ACC112 (cell line): ENCODE data around the gene DDX51.
A peak's percentile ranks its signal among the peaks of the same experiment; 100 is the strongest.
"Not testable (repeated sequence)": the region's sequence is repeated elsewhere in the genome, so short reads cannot be mapped to it uniquely, and the experiment has no call there.

ENCODE experiments used
- H2AFZ ChIP-seq: fragments of 200-600 bp; sonication (generic); one replicate; pipeline ENCODE4 v1.6.0; 2017; ENCODE audit warnings: antibody characterized with exemption, low read length; ENCODE audit not compliant: unreplicated experiment
- H3K27ac ChIP-seq: fragments of 200-600 bp; sonication (generic); 2 replicates; pipeline ENCODE4 v1.5.1; 2014; ENCODE audit warnings: low read depth, mild to moderate bottlenecking, antibody characterized with exemption, low read length, moderate library complexity
- H3K27me3 ChIP-seq: fragments of 200-600 bp; sonication (generic); 2 replicates; pipeline ENCODE4 v1.6.1; 2014; ENCODE audit warnings: mild to moderate bottlenecking, antibody characterized with exemption, low read length, moderate library complexity, mixed read lengths; ENCODE audit not compliant: insufficient read depth
- H3K36me3 ChIP-seq: fragments of 200-600 bp; sonication (generic); 2 replicates; pipeline ENCODE4 v1.6.1; 2016; ENCODE audit warnings: mild to moderate bottlenecking, antibody characterized with exemption, low read length, moderate library complexity, mixed read lengths; ENCODE audit not compliant: insufficient read depth
- H3K4me1 ChIP-seq: fragments of 200-600 bp; sonication (generic); one replicate; pipeline ENCODE4 v1.6.1; 2016; ENCODE audit warnings: low read length, mixed read lengths; ENCODE audit not compliant: insufficient read depth, unreplicated experiment, control insufficient read depth
- H3K4me3 ChIP-seq: fragments of 200-600 bp; sonication (generic); 2 replicates; pipeline ENCODE4 v1.5.1; 2014; ENCODE audit warnings: mild to moderate bottlenecking, low read depth, low read length
- H3K79me2 ChIP-seq: fragments of 200-600 bp; sonication (generic); one replicate; pipeline ENCODE4 v1.6.0; 2016; ENCODE audit warnings: low read length; ENCODE audit not compliant: control insufficient read depth, unreplicated experiment, insufficient read depth

The DDX51 gene

DNA sequence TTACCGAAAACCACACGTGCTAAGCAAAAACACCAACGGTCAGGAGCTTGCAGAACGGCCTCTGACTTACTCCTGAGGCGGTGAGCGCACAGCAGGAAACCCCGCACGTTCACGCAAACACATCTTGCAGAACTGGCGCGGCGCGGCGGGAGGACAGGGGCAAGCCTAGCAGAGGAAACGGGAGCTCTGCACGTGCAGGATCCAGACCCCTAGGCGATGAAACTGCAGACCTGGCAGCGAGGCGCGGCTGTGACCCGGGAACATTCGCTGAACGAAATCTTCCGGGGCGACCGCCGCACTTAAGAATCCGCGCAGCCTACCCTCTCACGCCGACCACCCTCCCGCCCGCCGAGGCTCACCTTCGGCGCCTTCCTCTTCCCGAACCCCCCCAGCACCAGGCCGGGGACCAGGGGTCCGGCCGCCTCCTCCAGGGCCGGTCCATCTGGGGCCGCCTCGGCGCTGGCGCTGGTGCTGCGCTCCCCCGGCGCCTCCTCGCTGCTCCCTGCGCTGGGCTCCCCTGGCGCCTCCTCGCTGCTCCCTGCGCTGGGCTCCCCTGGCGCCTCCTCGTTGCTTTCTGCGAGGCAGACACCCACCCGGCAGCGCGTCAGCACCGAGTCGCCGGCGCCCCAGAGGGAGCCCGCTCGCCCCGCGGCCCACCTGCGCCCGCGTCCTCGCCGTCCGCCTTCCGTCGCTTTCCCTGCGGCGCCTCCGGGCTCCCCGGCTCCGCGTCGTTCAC, 615 bp downstream of the DDX51 start:
- H3K27ac ChIP-seq, result no peak overlapping the region; the same call in 1 of the 2 replicates

DNA sequence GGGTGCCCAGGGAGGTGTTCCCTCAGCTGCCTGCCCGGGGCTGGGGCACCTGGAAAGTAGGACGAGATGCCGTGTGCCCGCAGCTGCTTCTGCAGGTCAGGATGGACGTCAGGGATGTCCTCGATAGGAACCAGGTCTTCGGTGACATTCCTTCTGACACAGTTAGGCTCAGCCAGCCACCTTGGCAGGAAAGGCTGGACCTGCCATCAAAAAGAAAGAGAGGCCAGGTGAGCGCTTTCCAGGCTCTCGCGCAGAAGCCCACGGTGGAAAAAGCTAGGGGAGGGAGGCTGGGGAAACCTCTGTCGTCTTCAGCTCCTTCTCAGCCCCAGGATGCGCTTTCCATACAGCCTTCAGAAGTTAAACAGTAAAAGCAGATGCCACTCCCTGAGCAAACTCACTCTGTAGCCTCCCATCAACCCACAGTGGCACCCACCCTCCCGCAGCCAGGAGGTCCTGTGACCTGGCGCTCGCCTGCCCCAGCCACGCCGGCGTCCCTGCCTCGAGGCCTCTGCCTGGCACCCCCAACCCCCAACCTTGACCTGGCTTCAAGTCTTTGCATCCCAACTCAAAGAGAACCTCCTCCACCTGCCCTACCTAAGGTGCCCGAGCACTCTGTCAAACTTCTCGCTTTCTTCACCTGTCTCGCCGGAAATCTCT, 1.3 kb downstream of the DDX51 start:
- Histone ChIP-seq H3K4me3 (peak overlapping the region; percentile 78), H3K36me3 (peaks cover 3% of the 10 kb centered on the region; the same call in 1 of the 2 replicates), H3K27ac (no peak overlapping the region), H2AFZ (no peak overlapping the region), H3K27me3 (no peaks in the 10 kb centered on the region), H3K4me1 (peaks cover 14% of the 10 kb centered on the region), H3K79me2 (peaks cover 31% of the 10 kb centered on the region)

More for the DNA sequence above, 615 bp downstream of the DDX51 start:
- Histone ChIP-seq H3K36me3 (peaks cover 3% of the 10 kb centered on the region; the same call in 1 of the 2 replicates), H3K4me3 (peak overlapping the region; percentile 78), H3K4me1 (peaks cover 14% of the 10 kb centered on the region), H3K79me2 (peaks cover 31% of the 10 kb centered on the region), H2AFZ (peak overlapping the region; percentile 17), H3K27me3 (no peaks in the 10 kb centered on the region)

DNA sequence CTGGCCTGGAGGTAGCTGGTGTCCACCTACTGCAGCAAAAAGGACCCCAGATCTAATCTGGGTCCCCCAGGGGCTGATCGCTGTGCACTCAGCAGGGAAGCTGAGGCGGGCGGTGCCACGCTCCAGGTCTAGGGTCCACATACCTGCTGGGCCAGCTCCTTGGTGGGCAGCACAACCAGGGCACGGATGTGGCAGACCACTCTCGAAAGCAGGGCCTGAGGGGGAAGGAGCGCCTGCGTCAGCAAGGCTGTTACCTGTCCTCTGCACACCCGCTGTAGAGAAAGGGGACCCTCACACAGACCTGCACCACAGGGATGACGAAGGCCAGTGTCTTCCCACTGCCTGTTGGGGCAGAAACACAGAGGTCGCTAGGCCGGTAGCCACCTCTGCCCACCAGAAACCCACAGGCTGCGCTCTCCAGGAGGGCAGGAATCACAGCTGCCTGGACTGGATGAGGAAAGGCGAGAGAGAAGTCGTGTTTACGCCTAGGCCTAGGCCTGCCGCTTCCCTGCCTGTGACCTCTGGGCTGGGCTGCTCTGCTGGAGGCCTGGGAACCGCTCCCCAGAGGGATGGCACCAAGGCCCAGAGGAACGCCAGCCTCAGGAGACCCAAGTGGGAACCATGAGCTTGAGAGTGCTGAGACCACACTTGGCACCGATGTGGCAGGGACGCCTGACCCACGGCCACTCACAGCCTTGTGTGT, 2.0 kb downstream of the DDX51 start:
- peaks cover 3% of the 10 kb centered on the region; the same call in 1 of the 2 replicates for H3K36me3 ChIP-seq
- H3K4me1 ChIP-seq, result peaks cover 14% of the 10 kb centered on the region
- H3K79me2 ChIP-seq, result peaks cover 31% of the 10 kb centered on the region
- H3K4me3 ChIP-seq, result peak overlapping the region; percentile 78; the same call in 1 of the 2 replicates
- H2AFZ ChIP-seq, result no peak overlapping the region
- no peak overlapping the region for H3K27ac ChIP-seq
- no peaks in the 10 kb centered on the region for H3K27me3 ChIP-seq

DNA sequence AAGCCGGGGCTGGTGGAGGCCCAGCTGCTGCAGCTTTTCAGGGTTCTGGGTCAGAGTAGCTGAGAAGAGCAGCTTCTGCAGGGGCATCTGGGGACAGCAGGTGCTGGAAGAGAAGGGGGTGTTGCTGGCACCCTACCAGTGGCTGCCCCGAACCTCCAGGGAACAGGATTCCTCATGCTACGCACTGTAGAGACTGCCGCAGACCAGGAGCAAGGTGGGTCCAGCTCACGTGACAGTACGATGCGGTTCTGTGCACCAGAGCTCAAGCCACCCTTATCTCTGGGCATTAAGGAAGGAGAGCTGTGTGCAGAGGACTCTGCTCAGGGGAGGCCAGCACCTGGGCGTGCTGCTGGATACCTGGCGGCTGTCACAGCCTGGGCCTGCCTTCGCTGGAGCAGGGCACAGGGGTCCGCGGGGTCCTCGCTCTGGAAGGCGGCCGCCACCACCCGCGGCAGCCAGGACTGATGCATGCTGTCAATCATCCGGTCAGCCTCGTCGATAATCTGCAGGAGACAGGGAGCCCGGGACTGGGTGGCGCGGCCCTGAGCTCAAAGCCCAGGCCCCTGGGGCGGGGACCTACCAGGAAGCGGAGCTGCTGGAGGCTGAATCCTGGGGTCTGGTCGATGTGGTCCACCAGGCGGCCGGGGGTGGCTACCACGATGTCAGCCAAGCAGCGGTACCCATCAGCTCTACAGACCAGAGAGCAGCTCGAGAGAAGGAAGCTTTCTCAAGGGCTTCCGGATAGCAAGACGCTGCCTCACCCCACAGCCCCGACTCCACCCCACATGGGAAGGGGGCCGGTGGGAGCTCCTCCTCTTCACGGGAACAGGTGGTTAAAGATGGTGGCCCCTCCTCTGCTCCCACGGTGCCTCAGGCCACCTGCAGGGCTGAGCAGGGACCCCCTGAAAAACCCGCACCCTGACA, 2.9 kb downstream of the DDX51 start:
- Histone ChIP-seq H2AFZ (no peak overlapping the region), H3K27me3 (no peaks in the 10 kb centered on the region), H3K4me1 (peaks cover 14% of the 10 kb centered on the region), H3K27ac (no peak overlapping the region), H3K79me2 (peaks cover 31% of the 10 kb centered on the region), H3K36me3 (peaks cover 2% of the 10 kb centered on the region; the same call in 1 of the 2 replicates), H3K4me3 (no peak overlapping the region)

DNA sequence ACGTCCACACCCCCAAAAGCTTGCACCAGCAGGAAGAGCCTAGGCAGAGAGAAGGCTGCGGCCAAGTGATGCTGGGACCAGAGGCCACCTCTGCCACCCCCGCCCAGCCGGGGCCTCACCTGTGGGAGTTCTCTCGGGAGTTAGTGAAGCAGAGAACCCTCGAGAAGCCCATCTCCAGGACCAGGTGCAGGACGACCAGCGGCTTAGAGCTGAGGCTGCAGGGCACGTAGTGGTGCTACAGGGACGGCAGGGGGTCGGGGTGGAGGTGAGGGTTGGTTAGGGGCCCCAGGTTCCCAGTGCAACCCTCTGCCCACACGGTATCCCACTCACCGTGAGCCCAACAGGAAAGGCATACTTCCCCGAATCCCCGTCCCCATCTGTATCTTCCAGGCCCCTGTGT, 3.6 kb downstream of the DDX51 start:
- Histone ChIP-seq H3K79me2 (peaks cover 28% of the 10 kb centered on the region), H3K36me3 (no peaks in the 10 kb centered on the region), H3K4me1 (peaks cover 12% of the 10 kb centered on the region), H2AFZ (no peak overlapping the region), H3K27me3 (no peaks in the 10 kb centered on the region), H3K27ac (no peak overlapping the region), H3K4me3 (no peak overlapping the region)

DNA sequence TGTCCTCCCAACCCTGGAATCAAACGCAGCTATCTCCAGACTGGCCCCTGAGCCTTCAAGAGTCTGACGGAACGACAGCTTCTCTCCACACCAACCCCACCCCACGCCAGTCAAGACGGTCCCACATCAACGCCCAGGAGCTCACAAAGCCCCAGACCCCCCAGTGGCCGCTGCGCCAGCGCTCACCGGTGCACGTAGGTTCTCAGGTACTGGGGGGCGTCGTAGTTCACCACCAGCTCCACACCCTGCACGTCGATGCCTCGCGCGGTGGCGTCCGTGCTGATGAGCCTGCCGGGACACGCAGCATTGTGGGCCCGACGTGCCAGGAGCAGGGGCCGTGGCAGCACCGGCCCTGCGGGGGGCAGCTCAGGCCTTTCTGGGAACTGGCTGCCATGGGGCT, 4.2 kb downstream of the DDX51 start:
- Histone ChIP-seq H3K27me3 (no peaks in the 10 kb centered on the region), H3K36me3 (no peaks in the 10 kb centered on the region)

DNA sequence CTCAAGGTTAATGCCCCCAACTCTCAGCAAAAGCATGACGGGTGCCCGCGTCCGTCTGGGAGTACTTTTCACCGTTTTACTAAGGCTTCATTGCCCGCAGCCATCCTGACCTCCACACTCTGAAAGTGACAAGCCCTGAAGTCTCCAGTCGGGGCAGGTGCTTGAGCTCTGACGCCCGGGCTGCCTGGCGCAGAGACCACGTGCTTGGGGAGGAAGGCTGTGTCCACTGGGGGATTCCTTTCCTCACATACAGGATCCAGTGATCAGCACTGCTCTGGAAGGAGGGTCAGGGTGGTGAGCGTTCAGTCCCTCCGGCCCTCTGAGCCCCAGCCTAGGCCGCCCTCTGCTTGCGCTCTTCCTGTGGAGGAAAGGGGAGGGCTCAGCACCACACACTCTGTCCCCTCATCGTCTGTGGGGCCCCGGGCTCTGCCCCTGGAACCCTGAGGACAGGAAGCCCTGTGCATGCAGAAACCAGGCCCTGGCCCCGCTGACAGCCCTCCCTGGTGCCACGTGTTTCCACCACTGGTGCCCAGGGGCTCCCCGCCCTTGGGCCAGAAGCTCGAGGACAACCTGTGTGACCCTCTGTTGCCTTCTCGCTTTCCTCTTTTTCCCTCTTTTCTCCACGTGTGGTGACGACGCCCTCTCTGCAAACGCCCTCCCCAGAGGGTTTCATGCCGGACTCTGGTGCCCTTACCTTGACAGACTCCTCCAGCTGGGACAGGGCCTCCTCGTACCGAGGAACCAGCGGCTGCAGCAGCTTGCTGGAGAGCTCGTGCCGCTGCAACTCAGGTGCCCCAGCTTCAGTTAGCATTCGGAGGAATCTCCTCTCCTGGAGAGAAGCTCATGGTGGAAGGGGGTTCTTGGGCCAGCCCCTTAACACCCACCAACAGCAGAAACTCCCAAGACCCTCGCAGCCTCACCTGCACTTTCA, 4.9 kb downstream of the DDX51 start:
- Histone ChIP-seq H3K4me3 (no peak overlapping the region), H3K4me1 (peaks cover 7% of the 10 kb centered on the region), H2AFZ (no peak overlapping the region), H3K36me3 (no peaks in the 10 kb centered on the region), H3K27ac (no peak overlapping the region), H3K27me3 (no peaks in the 10 kb centered on the region), H3K79me2 (peaks cover 18% of the 10 kb centered on the region)

More for the DNA sequence above, 4.2 kb downstream of the DDX51 start:
- Histone ChIP-seq H3K4me1 (peaks cover 7% of the 10 kb centered on the region), H2AFZ (no peak overlapping the region), H3K79me2 (peaks cover 22% of the 10 kb centered on the region), H3K27ac (no peak overlapping the region), H3K4me3 (no peak overlapping the region)

DNA sequence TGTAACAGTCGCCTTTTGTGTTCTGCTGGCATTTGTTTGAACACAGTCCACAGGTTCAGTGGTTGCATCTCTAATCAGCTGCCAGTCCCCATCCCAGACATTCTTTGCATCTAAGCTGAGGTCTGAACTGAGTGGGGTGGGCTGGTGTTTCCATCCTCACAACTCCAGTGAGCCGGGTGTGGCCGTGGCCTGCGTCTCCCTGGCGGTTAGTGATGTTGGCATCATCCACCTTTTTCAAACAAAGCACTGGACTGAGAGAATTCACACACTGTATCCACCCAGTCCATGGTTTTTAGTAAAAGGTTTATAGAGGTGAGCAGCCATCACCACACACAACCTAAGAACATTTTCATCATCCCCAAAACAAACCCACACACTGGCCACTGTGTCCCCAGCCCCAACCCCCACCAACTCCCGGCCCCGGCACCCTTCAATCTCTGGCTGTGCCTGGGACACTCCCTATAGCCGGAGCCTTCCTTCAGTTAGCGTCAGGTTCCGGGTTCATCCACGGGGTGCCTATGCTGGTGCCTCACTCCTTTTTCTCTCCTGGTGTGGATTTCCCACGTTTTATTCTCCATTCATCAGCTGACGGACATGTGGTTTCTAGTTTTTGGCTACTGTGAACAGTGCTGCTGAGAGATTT, 6.5 kb downstream of the DDX51 start:
- peaks cover 8% of the 10 kb centered on the region for H3K79me2 ChIP-seq
- no peaks in the 10 kb centered on the region for H3K27me3 ChIP-seq
- no peak overlapping the region for H3K4me3 ChIP-seq
- no peaks in the 10 kb centered on the region for H3K36me3 ChIP-seq
- H2AFZ ChIP-seq, result no peak overlapping the region
- no peak overlapping the region for H3K27ac ChIP-seq
- peaks cover under 1% of the 10 kb centered on the region for H3K4me1 ChIP-seq

DNA sequence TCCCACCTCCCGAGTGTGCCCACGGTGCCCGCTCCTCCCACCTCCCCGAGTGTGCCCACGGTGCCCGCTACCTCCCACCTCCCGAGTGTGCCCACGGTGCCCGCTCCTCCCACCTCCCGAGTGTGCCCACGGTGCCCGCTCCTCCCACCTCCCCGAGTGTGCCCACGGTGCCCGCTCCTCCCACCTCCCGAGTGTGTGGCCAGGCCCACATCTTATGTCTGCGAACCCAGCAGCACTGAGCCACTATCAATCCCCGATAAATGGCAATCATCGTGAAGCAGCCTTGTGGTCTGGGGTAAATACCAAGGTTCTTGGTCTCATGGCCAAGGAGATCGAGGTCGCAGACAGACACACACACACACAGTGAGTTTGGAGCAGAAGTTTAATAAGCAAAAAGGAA, 7.9 kb downstream of the DDX51 start:
- not testable (repeated sequence) for H3K79me2 ChIP-seq, H3K27ac ChIP-seq, H3K4me3 ChIP-seq, H3K36me3 ChIP-seq, H3K4me1 ChIP-seq, H3K27me3 ChIP-seq, H2AFZ ChIP-seq
